ENCODE data around the gene FEM1A. TPM values are rescaled to one million over a fixed set of nuclear protein-coding genes. Genes with fewer than 3 reads are reported as not detected.
A peak's percentile ranks its signal among the peaks of the same experiment; 100 is the strongest.

FEM1A gene
- total and polyA plus RNA-seq, 10 of the 15 experiments (the other 5 are each of a cell fraction or from before 2014, with no cell fraction given) = 0.27 to 17.4 (median 3.8) TPM

GRCh38 chr19:4831304-4831978, 39.9 kb downstream of the FEM1A start, which contains the start of gene TICAM1 (continued):
- no peak for TF ChIP-seq ZBTB4 (CRISPR knock-in tag; IDR thresholded peaks at IDR 0.05)
- no peak for TF ChIP-seq CHD1 (IDR thresholded peaks at IDR 0.05; ENCODE audit: low read depth, low read length)
- peak; percentile 94 for TF ChIP-seq NR2F1 (conservative IDR thresholded peaks at IDR 0.05)
- no peak for TF ChIP-seq SMC3 (IDR thresholded peaks at IDR 0.05; ENCODE audit: borderline replicate concordance, low read length)
- TF ChIP-seq YY1 (IDR thresholded peaks at IDR 0.05; ENCODE audit: low read depth, low read length) = peak; percentile 50
- no peak for TF ChIP-seq KAT2A (conservative IDR thresholded peaks at IDR 0.05; ENCODE audit: control insufficient read depth, low read depth, low read length)
- TF ChIP-seq IRF4 (IDR thresholded peaks at IDR 0.05; ENCODE audit: low read depth, low read length) = 0 out of 2 replicates have a peak, but pooled peaks have one; percentile 41
- TF ChIP-seq E2F8 (IDR thresholded peaks at IDR 0.05; ENCODE audit: low read depth, partially characterized antibody) = no peak
- TF ChIP-seq ZNF217 (IDR thresholded peaks at IDR 0.05) = no peak; the same call in 1 of the 2 replicates
- TF ChIP-seq ELK1 (IDR thresholded peaks at IDR 0.05; ENCODE audit: low read depth, low read length) = no peak
- TF ChIP-seq ZBTB33 (IDR thresholded peaks at IDR 0.05) = no peak
- peak; percentile 92 for TF ChIP-seq RUNX3 (IDR thresholded peaks at IDR 0.05; ENCODE audit: low read length)
- TF ChIP-seq POLR2AphosphoS2 (IDR thresholded peaks at IDR 0.05; ENCODE audit: low read depth, low read length) = peak; percentile 71; the same call in 1 of the 2 replicates
- no peak for TF ChIP-seq SKIL (IDR thresholded peaks at IDR 0.05; ENCODE audit: low read depth, poor library complexity, severe bottlenecking)
- TF ChIP-seq JUNB (IDR thresholded peaks at IDR 0.05) = no peak
- TF ChIP-seq NR2C1 (IDR thresholded peaks at IDR 0.05) = no peak; the same call in 1 of the 2 replicates
- peak; percentile 81; the same call in 1 of the 2 replicates for TF ChIP-seq ZNF207 (IDR thresholded peaks at IDR 0.05; ENCODE audit: borderline replicate concordance)
- no peak for TF ChIP-seq BRCA1 (IDR thresholded peaks at IDR 0.05; ENCODE audit: low read depth, low read length)
- no peak for TF ChIP-seq WRNIP1 (IDR thresholded peaks at IDR 0.05; ENCODE audit: borderline replicate concordance, low read depth, low read length)

All from GM12878 (cell line).